GM23248 (cell line): ENCODE data around the gene TMC8.

Experiments
- EZH2 ChIP-seq: fragments of 200-600 bp; sonication (generic); IDR thresholded peaks from 2 replicates; pipeline ENCODE4 v1.6.1; 2018; ENCODE audit warnings: antibody characterized with exemption, mild to moderate bottlenecking; ENCODE audit not compliant: insufficient read depth, poor library complexity, severe bottlenecking
- EZH2phosphoT487 ChIP-seq: fragments of 200-600 bp; sonication (generic); IDR thresholded peaks from 2 replicates; pipeline ENCODE4 v1.6.1; 2018; ENCODE audit warnings: antibody characterized with exemption, moderate library complexity, mild to moderate bottlenecking, low read depth; ENCODE audit not compliant: insufficient read depth

DNA sequence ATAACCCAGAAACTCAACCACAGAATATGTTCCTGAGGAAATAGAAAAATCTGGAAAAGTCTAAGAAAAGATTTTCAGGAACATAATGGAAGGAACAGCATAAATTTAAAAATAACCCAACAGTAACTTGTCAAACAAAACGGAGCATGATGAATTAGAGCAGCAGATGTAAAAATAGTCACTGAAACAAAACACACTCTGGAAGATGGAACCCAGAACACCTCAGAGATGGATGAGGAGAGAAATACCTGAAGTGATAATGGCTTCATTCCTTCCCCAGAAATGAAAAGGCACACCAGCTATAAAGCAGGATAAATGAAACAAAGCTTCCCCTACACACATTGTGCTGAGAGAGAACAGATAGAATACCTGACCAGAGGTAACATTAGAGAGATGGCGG, 49.9 kb downstream of the TMC8 start:
- no peak for TF ChIP-seq EZH2
- no peak for TF ChIP-seq EZH2phosphoT487
